ENCODE results near the gene ELF4. TPM values are rescaled to one million over a fixed set of nuclear protein-coding genes. Genes with fewer than 3 reads are reported as not detected.

Gene ELF4
- total and polyA plus RNA-seq, 10 of the 15 experiments (the other 5 are each of a cell fraction or from before 2014, with no cell fraction given): 4.0 to 36.7 (median 22.6) TPM

DNA sequence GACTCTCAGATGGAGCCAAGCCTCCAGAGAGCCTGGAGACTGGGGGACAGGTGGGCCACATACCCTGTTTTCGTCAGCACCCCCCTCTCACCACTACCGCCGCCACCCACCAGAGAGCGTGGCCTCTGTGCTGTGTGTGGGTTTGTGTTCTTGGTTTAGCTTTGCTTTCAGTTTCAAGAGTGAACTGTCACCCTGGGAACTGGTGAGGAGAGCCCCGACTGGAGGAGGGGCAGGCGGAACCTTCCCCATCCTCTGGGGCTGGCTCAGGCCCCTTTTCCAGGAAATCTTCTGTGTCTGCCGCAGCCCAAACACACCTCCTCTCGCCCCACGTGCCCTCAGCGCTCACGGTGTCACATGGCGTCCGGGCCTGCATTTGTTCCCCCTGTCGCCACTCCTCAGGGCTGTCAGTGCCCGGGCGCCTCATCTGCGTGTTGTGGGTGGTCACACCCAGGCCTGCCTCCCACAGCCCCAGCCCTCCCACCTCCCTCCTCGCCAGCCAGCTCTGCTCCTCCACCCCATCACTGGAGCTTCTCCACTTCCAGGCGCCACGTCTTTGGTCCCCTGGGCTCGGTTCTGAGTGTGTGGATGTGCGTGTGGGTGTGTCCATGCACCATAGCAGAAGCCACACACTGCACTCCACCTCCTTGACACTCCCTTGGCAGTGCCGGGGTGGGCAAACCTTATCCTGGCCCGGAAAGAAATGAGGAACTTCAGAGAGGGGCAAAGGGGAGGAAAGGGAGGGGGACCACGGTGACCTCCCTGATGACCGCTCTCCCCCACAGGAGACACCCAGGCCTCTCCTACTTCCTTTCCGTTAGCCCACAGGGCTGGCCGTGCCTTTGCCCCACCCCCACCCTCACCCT is 27.8 kb downstream of the ELF4 start:
- FAIRE-seq: peak; percentile 69
- TF ChIP-seq EP300 (IDR thresholded peaks at IDR 0.05; ENCODE audit: borderline replicate concordance in 1 of 2, control insufficient read depth in 1 of 2, low read depth in 2 of 2, low read length in 2 of 2) (0 out of 4 replicates have a peak, but pooled peaks of 1 of the 2 experiments have one; percentile 11), GATAD2B (conservative IDR thresholded peaks at IDR 0.05; ENCODE audit: low read depth) (peak; percentile 51; the same call in 1 of the 2 replicates), HDAC6 (IDR thresholded peaks at IDR 0.05; ENCODE audit: unreplicated experiment) (no peak), ZZZ3 (IDR thresholded peaks at IDR 0.05; ENCODE audit: control insufficient read depth, insufficient read length, low read depth) (no peak), IRF4 (IDR thresholded peaks at IDR 0.05; ENCODE audit: low read depth, low read length) (no peak), HDGF (IDR thresholded peaks at IDR 0.05) (peak; percentile 70), PML (IDR thresholded peaks at IDR 0.05; ENCODE audit: low read length) (no peak), RAD51 (IDR thresholded peaks at IDR 0.05) (peak; percentile 69), SMC3 (IDR thresholded peaks at IDR 0.05; ENCODE audit: borderline replicate concordance, low read length) (peak; percentile 63; the same call in 1 of the 2 replicates)
- TF ChIP-seq, protein P1, sequence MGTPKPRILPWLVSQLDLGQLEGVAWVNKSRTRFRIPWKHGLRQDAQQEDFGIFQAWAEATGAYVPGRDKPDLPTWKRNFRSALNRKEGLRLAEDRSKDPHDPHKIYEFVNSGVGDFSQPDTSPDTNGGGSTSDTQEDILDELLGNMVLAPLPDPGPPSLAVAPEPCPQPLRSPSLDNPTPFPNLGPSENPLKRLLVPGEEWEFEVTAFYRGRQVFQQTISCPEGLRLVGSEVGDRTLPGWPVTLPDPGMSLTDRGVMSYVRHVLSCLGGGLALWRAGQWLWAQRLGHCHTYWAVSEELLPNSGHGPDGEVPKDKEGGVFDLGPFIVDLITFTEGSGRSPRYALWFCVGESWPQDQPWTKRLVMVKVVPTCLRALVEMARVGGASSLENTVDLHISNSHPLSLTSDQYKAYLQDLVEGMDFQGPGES (IDR thresholded peaks at IDR 0.05): no peak
- TF ChIP-seq, protein P2, sequence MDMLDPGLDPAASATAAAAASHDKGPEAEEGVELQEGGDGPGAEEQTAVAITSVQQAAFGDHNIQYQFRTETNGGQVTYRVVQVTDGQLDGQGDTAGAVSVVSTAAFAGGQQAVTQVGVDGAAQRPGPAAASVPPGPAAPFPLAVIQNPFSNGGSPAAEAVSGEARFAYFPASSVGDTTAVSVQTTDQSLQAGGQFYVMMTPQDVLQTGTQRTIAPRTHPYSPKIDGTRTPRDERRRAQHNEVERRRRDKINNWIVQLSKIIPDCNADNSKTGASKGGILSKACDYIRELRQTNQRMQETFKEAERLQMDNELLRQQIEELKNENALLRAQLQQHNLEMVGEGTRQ (IDR thresholded peaks at IDR 0.05; ENCODE audit: borderline replicate concordance, low read depth, low read length): peak; percentile 26; the same call in 1 of the 2 replicates
- TF ChIP-seq, protein P3, sequence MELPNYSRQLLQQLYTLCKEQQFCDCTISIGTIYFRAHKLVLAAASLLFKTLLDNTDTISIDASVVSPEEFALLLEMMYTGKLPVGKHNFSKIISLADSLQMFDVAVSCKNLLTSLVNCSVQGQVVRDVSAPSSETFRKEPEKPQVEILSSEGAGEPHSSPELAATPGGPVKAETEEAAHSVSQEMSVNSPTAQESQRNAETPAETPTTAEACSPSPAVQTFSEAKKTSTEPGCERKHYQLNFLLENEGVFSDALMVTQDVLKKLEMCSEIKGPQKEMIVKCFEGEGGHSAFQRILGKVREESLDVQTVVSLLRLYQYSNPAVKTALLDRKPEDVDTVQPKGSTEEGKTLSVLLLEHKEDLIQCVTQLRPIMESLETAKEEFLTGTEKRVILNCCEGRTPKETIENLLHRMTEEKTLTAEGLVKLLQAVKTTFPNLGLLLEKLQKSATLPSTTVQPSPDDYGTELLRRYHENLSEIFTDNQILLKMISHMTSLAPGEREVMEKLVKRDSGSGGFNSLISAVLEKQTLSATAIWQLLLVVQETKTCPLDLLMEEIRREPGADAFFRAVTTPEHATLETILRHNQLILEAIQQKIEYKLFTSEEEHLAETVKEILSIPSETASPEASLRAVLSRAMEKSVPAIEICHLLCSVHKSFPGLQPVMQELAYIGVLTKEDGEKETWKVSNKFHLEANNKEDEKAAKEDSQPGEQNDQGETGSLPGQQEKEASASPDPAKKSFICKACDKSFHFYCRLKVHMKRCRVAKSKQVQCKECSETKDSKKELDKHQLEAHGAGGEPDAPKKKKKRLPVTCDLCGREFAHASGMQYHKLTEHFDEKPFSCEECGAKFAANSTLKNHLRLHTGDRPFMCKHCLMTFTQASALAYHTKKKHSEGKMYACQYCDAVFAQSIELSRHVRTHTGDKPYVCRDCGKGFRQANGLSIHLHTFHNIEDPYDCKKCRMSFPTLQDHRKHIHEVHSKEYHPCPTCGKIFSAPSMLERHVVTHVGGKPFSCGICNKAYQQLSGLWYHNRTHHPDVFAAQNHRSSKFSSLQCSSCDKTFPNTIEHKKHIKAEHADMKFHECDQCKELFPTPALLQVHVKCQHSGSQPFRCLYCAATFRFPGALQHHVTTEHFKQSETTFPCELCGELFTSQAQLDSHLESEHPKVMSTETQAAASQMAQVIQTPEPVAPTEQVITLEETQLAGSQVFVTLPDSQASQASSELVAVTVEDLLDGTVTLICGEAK (IDR thresholded peaks at IDR 0.05; ENCODE audit: borderline replicate concordance): no peak

More for the DNA sequence above, 27.8 kb downstream of the ELF4 start:
- H2AFZ ChIP-seq (ENCODE audit: control insufficient read depth, low read depth, low read length): no peak overlapping the region
- no peaks in the 10 kb centered on the region for H3K9me3 ChIP-seq (replicated peaks; ENCODE audit: control insufficient read depth, insufficient read depth, low read length)
- intact Hi-C loops (cut with micrococcal nuclease; ENCODE audit: unreplicated experiment): loop anchor here (1.0 to 10.0 kb wide), 3 partner anchors 38 to 182 kb away; partner anchors contain the start of genes RAB33A and ZNF280C
- peak overlapping the region; percentile 93 for H3K27ac ChIP-seq (ENCODE audit: control insufficient read depth, insufficient read depth)
- DNase-seq (ENCODE audit: low read depth, low spot score) (no peak), ATAC-seq (peak; percentile 64)
- ChIA-PET CTCF (interaction anchor here (0.5 to 6.0 kb wide), 7 partner anchors 23 to 109 kb away, joined by 3 to 132 read pairs (median 4); no protein-coding TSS in a partner anchor), RAD21 (ENCODE audit: unreplicated experiment) (interaction anchor here (0.5 to 5.1 kb wide), 9 partner anchors 10 to 151 kb away, joined by 3 to 75 read pairs (median 3); no protein-coding TSS in a partner anchor), SMC1A (ENCODE audit: uncharacterized antibody, unreplicated experiment) (interaction anchor here (0.7 to 4.7 kb wide), 8 partner anchors 9 to 108 kb away, joined by 3 to 69 read pairs (median 16); no protein-coding TSS in a partner anchor), POLR2A (interaction anchor here (0.7 to 0.9 kb wide), 3 partner anchors 18 to 310 kb away, joined by 3 to 4 read pairs (median 4); no protein-coding TSS in a partner anchor)
- peak overlapping the region; percentile 56 for H3K4me3 ChIP-seq
- no TSS peak for BruUV-seq (replicated peaks)
- peaks cover 43% of the 10 kb centered on the region for H3K79me2 ChIP-seq (ENCODE audit: control insufficient read depth, insufficient read depth, low read length)
- H3K27me3 ChIP-seq (replicated peaks in 1 of 2; ENCODE audit: control insufficient read depth in 2 of 2, insufficient read depth in 2 of 2, low read length in 1 of 2): no peaks in the 10 kb centered on the region
- peaks cover 0 to 7% of the 10 kb centered on the region in 2 experiments; a peak in 3 of 4 replicates for H3K36me3 ChIP-seq (ENCODE audit: control insufficient read depth in 2 of 2, insufficient read depth in 2 of 2, low read length in 1 of 2)
- peak overlapping the region; percentile 55 for H3K9ac ChIP-seq (ENCODE audit: control insufficient read depth, insufficient read depth, low read length)
- H3K4me2 ChIP-seq (ENCODE audit: control insufficient read depth, insufficient read depth): peak overlapping the region; percentile 92
- H4K20me1 ChIP-seq (ENCODE audit: control insufficient read depth, insufficient read depth): no peaks in the 10 kb centered on the region
- H3K4me1 ChIP-seq (ENCODE audit: control insufficient read depth, insufficient read depth, low read length): peaks cover 43% of the 10 kb centered on the region
- in situ Hi-C loops (cut with MboI): loop anchor here (10.0 kb wide), 1 partner anchor 92 kb away; the partner anchor contains the start of gene RAB33A
- 3% methylated on average over 25 of the region's 28 CpGs for WGBS (ENCODE audit: insufficient coverage, insufficient replicate concordance, low lambda C conversion rate, missing lambda C conversion rate)

Data from GM12878 (cell line).